Loucy (cell line): ENCODE data around the gene MAB21L1.

ENCODE experiments used
- H2AFZ ChIP-seq: fragments of 200-600 bp; sonication (generic); 2 replicates; pipeline ENCODE4 v1.6.0; 2016; ENCODE audit warnings: antibody characterized with exemption, mild to moderate bottlenecking, low read length, moderate library complexity
- H3F3A ChIP-seq: fragments of 200-600 bp; 2 replicates; pipeline ENCODE4 v1.6.0; 2016; ENCODE audit warnings: antibody characterized with exemption, low read depth, mild to moderate bottlenecking
- H3K27me3 ChIP-seq: fragments of 200-600 bp; sonication (generic); 2 replicates; pipeline ENCODE4 v1.6.1; 2014; ENCODE audit warnings: low read length, mild to moderate bottlenecking; ENCODE audit not compliant: insufficient read depth, poor library complexity, severe bottlenecking
- H3K36me3 ChIP-seq: fragments of 200-600 bp; sonication (generic); 2 replicates; pipeline ENCODE4 v1.6.1; 2016; ENCODE audit warnings: low read length; ENCODE audit not compliant: insufficient read depth
- H3K4me1 ChIP-seq: fragments of 200-600 bp; sonication (generic); 2 replicates; pipeline ENCODE4 v1.5.1; 2014; ENCODE audit warnings: low read length, mild to moderate bottlenecking; ENCODE audit not compliant: insufficient read depth, poor library complexity, severe bottlenecking
- H3K4me2 ChIP-seq: fragments of 200-600 bp; sonication (generic); 2 replicates; pipeline ENCODE4 v1.6.0; 2014; ENCODE audit warnings: antibody characterized with exemption, low read length, low read depth, mild to moderate bottlenecking; ENCODE audit not compliant: poor library complexity, severe bottlenecking
- H3K4me3 ChIP-seq: fragments of 200-600 bp; sonication (generic); 2 replicates; pipeline ENCODE4 v1.5.1; 2014; ENCODE audit warnings: low read length, mild to moderate bottlenecking, mixed read lengths; ENCODE audit not compliant: poor library complexity, severe bottlenecking
- H3K79me2 ChIP-seq: fragments of 200-600 bp; sonication (generic); 2 replicates; pipeline ENCODE4 v1.6.1; 2014; ENCODE audit warnings: low read length; ENCODE audit not compliant: insufficient read depth
- H3K9ac ChIP-seq: fragments of 200-600 bp; sonication (generic); 2 replicates; pipeline ENCODE4 v1.6.0; 2014; ENCODE audit warnings: mild to moderate bottlenecking, low read depth, low read length, moderate library complexity; ENCODE audit not compliant: poor library complexity, severe bottlenecking
- H3K9me2 ChIP-seq: fragments of 200-600 bp; sonication (generic); replicated peaks from 2 replicates; pipeline ENCODE4 v1.6.1; 2016; ENCODE audit warnings: low read depth, low read length, mixed read lengths
- H3K9me3 ChIP-seq: fragments of 200-600 bp; sonication (generic); 2 replicates; pipeline ENCODE4 v1.6.1; 2014; ENCODE audit warnings: mild to moderate bottlenecking, antibody characterized with exemption, low read length, low read depth; ENCODE audit not compliant: insufficient read depth
- H4K20me1 ChIP-seq: fragments of 200-600 bp; sonication (generic); 2 replicates; pipeline ENCODE4 v1.6.0; 2014; ENCODE audit warnings: antibody characterized with exemption, low read length, mild to moderate bottlenecking; ENCODE audit not compliant: insufficient read depth, poor library complexity, severe bottlenecking
- EZH2phosphoT487 ChIP-seq: fragments of 200-600 bp; IDR thresholded peaks from 2 replicates; pipeline ENCODE4 v1.6.1; 2018; ENCODE audit warnings: antibody characterized with exemption, mild to moderate bottlenecking, moderate library complexity, borderline replicate concordance
- TF ChIP-seq, protein P1 (sequence below): fragments of 200-600 bp; sonication (generic); conservative IDR thresholded peaks from 2 replicates; pipeline ENCODE4 v1.5.1; 2014; ENCODE audit warnings: mild to moderate bottlenecking, antibody characterized with exemption, low read length

MAB21L1 gene

DNA sequence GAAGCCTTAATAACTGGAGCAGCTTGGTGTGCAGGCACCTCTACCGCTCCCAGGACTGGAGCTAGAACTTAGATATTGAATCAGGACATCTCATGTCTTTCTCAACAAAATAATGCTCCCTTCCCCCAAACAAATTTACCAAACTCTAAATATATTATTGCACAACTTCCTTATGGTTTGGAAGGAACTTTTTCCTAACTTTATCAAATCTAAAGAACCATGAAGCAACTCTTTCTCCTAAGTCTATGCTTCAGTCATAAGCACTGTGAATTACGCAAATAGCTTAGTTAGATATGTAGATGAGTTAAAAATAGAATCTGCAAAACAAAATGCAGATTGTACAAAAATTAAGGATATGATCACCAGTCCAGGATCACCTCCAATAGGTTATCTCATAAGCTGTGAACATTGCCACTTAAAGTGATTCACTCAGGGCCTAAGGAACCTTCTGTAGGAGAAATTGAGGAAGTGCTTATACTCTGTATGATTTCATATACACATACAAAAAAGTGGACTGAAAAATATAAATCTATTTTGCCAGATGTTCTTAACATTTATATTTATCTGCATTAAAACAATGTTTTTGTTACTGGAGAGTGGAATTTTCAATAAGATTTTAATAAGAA lies 20.4 kb upstream of the MAB21L1 start:
- H3F3A ChIP-seq, result no peaks in the 10 kb centered on the region
- no peaks in the 10 kb centered on the region for H3K4me1 ChIP-seq
- no peaks in the 10 kb centered on the region for H3K9me3 ChIP-seq
- H3K9ac ChIP-seq, result no peak overlapping the region
- no peaks in the 10 kb centered on the region for H3K9me2 ChIP-seq
- H3K27me3 ChIP-seq, result no peaks in the 10 kb centered on the region
- H4K20me1 ChIP-seq, result no peaks in the 10 kb centered on the region
- no peaks in the 10 kb centered on the region for H3K36me3 ChIP-seq
- no peak overlapping the region for H2AFZ ChIP-seq
- no peaks in the 10 kb centered on the region for H3K79me2 ChIP-seq
- no peak for TF ChIP-seq EZH2phosphoT487
- no peak overlapping the region for H3K4me3 ChIP-seq
- H3K4me2 ChIP-seq, result no peak overlapping the region

DNA sequence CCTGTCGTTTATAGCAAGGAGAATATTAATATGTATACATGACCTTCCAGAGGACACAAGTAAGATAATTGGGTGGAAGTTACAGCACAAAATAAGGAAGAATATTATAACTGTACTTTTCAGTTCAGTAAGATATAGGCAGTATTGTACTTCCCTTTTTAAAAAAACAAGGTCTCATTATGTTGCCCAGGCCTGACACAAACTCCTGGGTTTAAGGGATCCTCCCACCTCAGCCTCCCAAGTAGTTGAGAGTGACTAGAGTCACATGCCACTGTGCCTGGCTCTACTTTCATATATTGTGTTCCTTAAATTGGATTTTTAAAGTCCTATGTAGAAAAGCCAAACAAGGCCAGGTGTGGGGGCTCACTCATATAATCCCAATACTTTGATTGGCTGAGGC lies 19.5 kb upstream of the MAB21L1 start:
- TF ChIP-seq, protein P1, sequence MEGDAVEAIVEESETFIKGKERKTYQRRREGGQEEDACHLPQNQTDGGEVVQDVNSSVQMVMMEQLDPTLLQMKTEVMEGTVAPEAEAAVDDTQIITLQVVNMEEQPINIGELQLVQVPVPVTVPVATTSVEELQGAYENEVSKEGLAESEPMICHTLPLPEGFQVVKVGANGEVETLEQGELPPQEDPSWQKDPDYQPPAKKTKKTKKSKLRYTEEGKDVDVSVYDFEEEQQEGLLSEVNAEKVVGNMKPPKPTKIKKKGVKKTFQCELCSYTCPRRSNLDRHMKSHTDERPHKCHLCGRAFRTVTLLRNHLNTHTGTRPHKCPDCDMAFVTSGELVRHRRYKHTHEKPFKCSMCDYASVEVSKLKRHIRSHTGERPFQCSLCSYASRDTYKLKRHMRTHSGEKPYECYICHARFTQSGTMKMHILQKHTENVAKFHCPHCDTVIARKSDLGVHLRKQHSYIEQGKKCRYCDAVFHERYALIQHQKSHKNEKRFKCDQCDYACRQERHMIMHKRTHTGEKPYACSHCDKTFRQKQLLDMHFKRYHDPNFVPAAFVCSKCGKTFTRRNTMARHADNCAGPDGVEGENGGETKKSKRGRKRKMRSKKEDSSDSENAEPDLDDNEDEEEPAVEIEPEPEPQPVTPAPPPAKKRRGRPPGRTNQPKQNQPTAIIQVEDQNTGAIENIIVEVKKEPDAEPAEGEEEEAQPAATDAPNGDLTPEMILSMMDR, result no peak
- no peak for TF ChIP-seq EZH2phosphoT487
- no peaks in the 10 kb centered on the region for H3K4me1 ChIP-seq

DNA sequence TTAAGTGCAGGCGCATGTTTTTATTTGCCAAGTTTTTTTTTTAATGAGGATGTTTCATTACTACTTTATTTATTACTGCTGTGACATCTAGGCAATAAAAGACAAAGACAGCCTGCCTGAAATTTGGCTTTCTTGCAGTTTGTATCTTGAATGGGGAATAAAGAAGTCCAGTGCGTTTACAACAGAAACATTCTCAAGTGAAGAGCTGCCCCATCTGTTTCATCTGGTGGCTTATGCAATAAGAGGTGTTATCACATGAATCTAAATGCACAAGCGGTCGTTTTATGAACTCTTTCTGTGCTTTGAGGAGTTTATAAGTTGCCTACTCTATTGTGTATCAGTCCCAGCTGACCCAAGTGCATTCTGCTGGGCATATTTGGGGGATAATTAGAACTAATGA lies 12.6 kb upstream of the MAB21L1 start:
- Histone ChIP-seq H4K20me1 (no peaks in the 10 kb centered on the region), H3K27me3 (no peaks in the 10 kb centered on the region), H3K9me2 (no peaks in the 10 kb centered on the region), H3K4me2 (no peak overlapping the region), H3K9ac (no peak overlapping the region), H3K4me1 (no peaks in the 10 kb centered on the region), H3K79me2 (no peaks in the 10 kb centered on the region), H3F3A (no peaks in the 10 kb centered on the region), H3K9me3 (no peaks in the 10 kb centered on the region), H3K36me3 (no peaks in the 10 kb centered on the region), H3K4me3 (no peak overlapping the region), H2AFZ (no peak overlapping the region)
- TF ChIP-seq, protein P1, result no peak
- no peak for TF ChIP-seq EZH2phosphoT487

More for the DNA sequence above, 19.5 kb upstream of the MAB21L1 start:
- H3K36me3 ChIP-seq, result no peaks in the 10 kb centered on the region
- no peaks in the 10 kb centered on the region for H4K20me1 ChIP-seq
- H3K9me3 ChIP-seq, result no peaks in the 10 kb centered on the region
- H3K9me2 ChIP-seq, result no peaks in the 10 kb centered on the region
- H2AFZ ChIP-seq, result no peak overlapping the region
- no peak overlapping the region for H3K4me2 ChIP-seq
- no peaks in the 10 kb centered on the region for H3K79me2 ChIP-seq
- no peak overlapping the region for H3K9ac ChIP-seq
- H3K27me3 ChIP-seq, result no peaks in the 10 kb centered on the region
- no peaks in the 10 kb centered on the region for H3F3A ChIP-seq
- H3K4me3 ChIP-seq, result no peak overlapping the region

DNA sequence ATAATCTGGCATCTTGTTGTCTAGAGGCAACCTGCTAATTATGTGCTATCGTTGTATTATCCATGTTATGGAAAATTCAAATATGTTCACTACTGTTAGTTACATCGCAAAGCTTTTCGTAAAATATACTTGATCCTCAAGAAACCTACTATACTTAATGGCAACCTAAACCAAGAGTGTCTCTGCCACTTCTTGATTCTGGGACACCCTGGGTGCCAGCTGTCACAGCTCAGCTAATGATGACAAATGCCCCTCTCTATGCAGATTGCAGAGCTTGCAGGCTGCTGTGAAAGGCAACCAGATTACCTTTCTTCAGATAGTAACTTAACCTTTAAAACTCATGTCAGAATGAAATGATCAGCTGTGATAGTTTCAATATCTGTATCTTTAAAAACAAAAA lies 8.9 kb upstream of the MAB21L1 start:
- Histone ChIP-seq H3K27me3 (no peaks in the 10 kb centered on the region), H3K9me3 (no peaks in the 10 kb centered on the region), H3F3A (no peaks in the 10 kb centered on the region), H3K4me3 (no peak overlapping the region), H3K4me1 (no peaks in the 10 kb centered on the region), H3K9me2 (no peaks in the 10 kb centered on the region), H2AFZ (no peak overlapping the region), H4K20me1 (no peaks in the 10 kb centered on the region), H3K9ac (no peak overlapping the region), H3K36me3 (no peaks in the 10 kb centered on the region), H3K79me2 (no peaks in the 10 kb centered on the region), H3K4me2 (no peak overlapping the region)
- no peak for TF ChIP-seq EZH2phosphoT487
- TF ChIP-seq, protein P1, result no peak
